ENCODE measurements around the gene SFSWAP. TPM values are rescaled to one million over a fixed set of nuclear protein-coding genes. Genes with fewer than 3 reads are reported as not detected.

The SFSWAP gene
- polyA plus RNA-seq, 1 donor from 2014 or later = 56.6 TPM

- Histone ChIP-seq H3K36me3 (ENCODE audit: insufficient read depth, low read length) (no peaks in the 10 kb centered on the region), H3K79me2 (replicated peaks; ENCODE audit: insufficient read depth, low read length) (no peaks in the 10 kb centered on the region), H4K20me1 (ENCODE audit: insufficient read depth) (no peaks in the 10 kb centered on the region), H3F3A (ENCODE audit: insufficient read depth, low read length, poor library complexity, severe bottlenecking) (no peaks in the 10 kb centered on the region), H3K9me3 (ENCODE audit: low read length) (no peaks in the 10 kb centered on the region), H2AFZ (ENCODE audit: low read depth, low read length) (no peak overlapping the region), H3K4me2 (ENCODE audit: low read length) (no peak overlapping the region), H3K9me2 (ENCODE audit: insufficient read depth, low read length) (no peaks in the 10 kb centered on the region), H3K27me3 (ENCODE audit: insufficient read depth, low read depth, low read length) (no peaks in the 10 kb centered on the region), H3K27ac (ENCODE audit: low read length) (no peak overlapping the region), H3K4me3 (ENCODE audit: low read length) (no peak overlapping the region), H3K9ac (ENCODE audit: low read length) (no peak overlapping the region)
- TF ChIP-seq EZH2 (IDR thresholded peaks at IDR 0.05; ENCODE audit: borderline replicate concordance, insufficient read depth, low read length, poor library complexity, severe bottlenecking) (no peak), POLR2AphosphoS5 (IDR thresholded peaks at IDR 0.05) (no peak), RAD21 (conservative IDR thresholded peaks at IDR 0.05) (no peak), TAF1 (IDR thresholded peaks at IDR 0.05; ENCODE audit: low read depth) (no peak), EP300 (conservative IDR thresholded peaks at IDR 0.05; ENCODE audit: poor library complexity, severe bottlenecking) (no peak), MXI1 (conservative IDR thresholded peaks at IDR 0.05; ENCODE audit: poor library complexity, severe bottlenecking) (no peak)
- TF ChIP-seq, protein P1, sequence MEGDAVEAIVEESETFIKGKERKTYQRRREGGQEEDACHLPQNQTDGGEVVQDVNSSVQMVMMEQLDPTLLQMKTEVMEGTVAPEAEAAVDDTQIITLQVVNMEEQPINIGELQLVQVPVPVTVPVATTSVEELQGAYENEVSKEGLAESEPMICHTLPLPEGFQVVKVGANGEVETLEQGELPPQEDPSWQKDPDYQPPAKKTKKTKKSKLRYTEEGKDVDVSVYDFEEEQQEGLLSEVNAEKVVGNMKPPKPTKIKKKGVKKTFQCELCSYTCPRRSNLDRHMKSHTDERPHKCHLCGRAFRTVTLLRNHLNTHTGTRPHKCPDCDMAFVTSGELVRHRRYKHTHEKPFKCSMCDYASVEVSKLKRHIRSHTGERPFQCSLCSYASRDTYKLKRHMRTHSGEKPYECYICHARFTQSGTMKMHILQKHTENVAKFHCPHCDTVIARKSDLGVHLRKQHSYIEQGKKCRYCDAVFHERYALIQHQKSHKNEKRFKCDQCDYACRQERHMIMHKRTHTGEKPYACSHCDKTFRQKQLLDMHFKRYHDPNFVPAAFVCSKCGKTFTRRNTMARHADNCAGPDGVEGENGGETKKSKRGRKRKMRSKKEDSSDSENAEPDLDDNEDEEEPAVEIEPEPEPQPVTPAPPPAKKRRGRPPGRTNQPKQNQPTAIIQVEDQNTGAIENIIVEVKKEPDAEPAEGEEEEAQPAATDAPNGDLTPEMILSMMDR (IDR thresholded peaks at IDR 0.05; ENCODE audit: poor library complexity, severe bottlenecking) = no peak
- TF ChIP-seq, protein P2, sequence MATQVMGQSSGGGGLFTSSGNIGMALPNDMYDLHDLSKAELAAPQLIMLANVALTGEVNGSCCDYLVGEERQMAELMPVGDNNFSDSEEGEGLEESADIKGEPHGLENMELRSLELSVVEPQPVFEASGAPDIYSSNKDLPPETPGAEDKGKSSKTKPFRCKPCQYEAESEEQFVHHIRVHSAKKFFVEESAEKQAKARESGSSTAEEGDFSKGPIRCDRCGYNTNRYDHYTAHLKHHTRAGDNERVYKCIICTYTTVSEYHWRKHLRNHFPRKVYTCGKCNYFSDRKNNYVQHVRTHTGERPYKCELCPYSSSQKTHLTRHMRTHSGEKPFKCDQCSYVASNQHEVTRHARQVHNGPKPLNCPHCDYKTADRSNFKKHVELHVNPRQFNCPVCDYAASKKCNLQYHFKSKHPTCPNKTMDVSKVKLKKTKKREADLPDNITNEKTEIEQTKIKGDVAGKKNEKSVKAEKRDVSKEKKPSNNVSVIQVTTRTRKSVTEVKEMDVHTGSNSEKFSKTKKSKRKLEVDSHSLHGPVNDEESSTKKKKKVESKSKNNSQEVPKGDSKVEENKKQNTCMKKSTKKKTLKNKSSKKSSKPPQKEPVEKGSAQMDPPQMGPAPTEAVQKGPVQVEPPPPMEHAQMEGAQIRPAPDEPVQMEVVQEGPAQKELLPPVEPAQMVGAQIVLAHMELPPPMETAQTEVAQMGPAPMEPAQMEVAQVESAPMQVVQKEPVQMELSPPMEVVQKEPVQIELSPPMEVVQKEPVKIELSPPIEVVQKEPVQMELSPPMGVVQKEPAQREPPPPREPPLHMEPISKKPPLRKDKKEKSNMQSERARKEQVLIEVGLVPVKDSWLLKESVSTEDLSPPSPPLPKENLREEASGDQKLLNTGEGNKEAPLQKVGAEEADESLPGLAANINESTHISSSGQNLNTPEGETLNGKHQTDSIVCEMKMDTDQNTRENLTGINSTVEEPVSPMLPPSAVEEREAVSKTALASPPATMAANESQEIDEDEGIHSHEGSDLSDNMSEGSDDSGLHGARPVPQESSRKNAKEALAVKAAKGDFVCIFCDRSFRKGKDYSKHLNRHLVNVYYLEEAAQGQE (IDR thresholded peaks at IDR 0.05; ENCODE audit: borderline replicate concordance) = no peak
Measured at GRCh38 chr12:131687346-131688125, 23.4 kb upstream of the SFSWAP start.

DNA sequence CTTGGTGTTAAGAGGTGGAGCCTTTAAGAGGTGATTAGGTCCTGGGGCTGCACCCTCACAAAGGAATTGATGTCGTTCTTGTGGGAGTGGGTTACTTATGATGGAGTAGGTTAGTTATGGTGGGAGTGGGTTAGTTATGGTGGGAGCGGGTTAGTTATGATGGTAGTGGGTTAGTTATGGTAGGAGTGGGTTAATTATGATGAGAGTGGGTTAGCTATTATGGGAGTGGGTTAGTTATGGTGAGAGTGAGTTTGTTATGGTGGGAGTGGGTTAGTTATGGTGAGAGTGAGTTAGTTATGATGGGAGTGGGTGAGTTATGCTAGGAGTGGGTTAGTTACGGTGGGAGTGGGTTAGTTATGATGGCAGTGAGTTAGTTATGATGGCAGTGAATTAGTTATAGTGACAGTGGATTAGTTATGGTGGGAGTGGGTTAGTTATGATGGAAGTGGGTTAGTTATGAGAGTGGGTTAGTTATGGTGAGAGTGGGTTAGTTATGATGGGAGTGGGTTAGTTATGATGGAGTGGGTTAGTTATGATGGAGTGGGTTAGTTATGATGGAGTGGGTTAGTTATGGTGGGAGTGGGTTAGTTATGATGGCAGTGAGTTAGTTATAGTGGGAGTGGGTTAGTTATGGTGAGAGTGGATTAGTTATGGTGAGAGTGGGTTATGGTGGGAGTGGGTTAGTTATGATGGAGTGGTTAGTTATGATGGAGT is 22.6 kb upstream of the SFSWAP start:
- no peaks in the 10 kb centered on the region for H3K36me3 ChIP-seq (ENCODE audit: insufficient read depth, low read length)
- H3K4me2 ChIP-seq (ENCODE audit: low read length) = no peak overlapping the region
- H3K9ac ChIP-seq (ENCODE audit: low read length) = no peak overlapping the region
- no peaks in the 10 kb centered on the region for H3F3A ChIP-seq (ENCODE audit: insufficient read depth, low read length, poor library complexity, severe bottlenecking)
- no peaks in the 10 kb centered on the region for H3K9me2 ChIP-seq (ENCODE audit: insufficient read depth, low read length)
- H4K20me1 ChIP-seq (ENCODE audit: insufficient read depth) = no peaks in the 10 kb centered on the region
- no peaks in the 10 kb centered on the region for H3K9me3 ChIP-seq (ENCODE audit: low read length)
- H3K27ac ChIP-seq (ENCODE audit: low read length) = no peak overlapping the region
- no peaks in the 10 kb centered on the region for H3K79me2 ChIP-seq (replicated peaks; ENCODE audit: insufficient read depth, low read length)
- H3K4me3 ChIP-seq (ENCODE audit: low read length) = no peak overlapping the region
- H3K27me3 ChIP-seq (ENCODE audit: insufficient read depth, low read depth, low read length) = no peaks in the 10 kb centered on the region
- TF ChIP-seq EZH2 (IDR thresholded peaks at IDR 0.05; ENCODE audit: borderline replicate concordance, insufficient read depth, low read length, poor library complexity, severe bottlenecking) (no peak), TAF1 (IDR thresholded peaks at IDR 0.05; ENCODE audit: low read depth) (no peak), POLR2AphosphoS5 (IDR thresholded peaks at IDR 0.05) (no peak), EP300 (conservative IDR thresholded peaks at IDR 0.05; ENCODE audit: poor library complexity, severe bottlenecking) (no peak), RAD21 (conservative IDR thresholded peaks at IDR 0.05) (no peak), SMC3 (conservative IDR thresholded peaks at IDR 0.05; ENCODE audit: poor library complexity) (no peak), MXI1 (conservative IDR thresholded peaks at IDR 0.05; ENCODE audit: poor library complexity, severe bottlenecking) (no peak)
- TF ChIP-seq, protein P2 (IDR thresholded peaks at IDR 0.05; ENCODE audit: borderline replicate concordance) = no peak
- TF ChIP-seq, protein P1 (IDR thresholded peaks at IDR 0.05; ENCODE audit: poor library complexity, severe bottlenecking) = no peak
- no peak overlapping the region for H2AFZ ChIP-seq (ENCODE audit: low read depth, low read length)

All from neural cell (in vitro differentiated cells).